Tibial nerve (tissue), 4 donors: ENCODE measurements around the gene DBR1. TPM values are rescaled to one million over a fixed set of nuclear protein-coding genes. Genes with fewer than 3 reads are reported as not detected.

Source experiments
- DNase-seq, 2 donors: peaks; one replicate each; pipeline ENCODE4 v3.0.0-alpha.2; 2019; ENCODE audit warnings: low spot score in 2 of 2
- H3K27ac ChIP-seq, 4 donors: fragments of 200-600 bp; sonication (generic) in 3 of 4; one replicate each; pipeline ENCODE4 v1.5.1; 2017 to 2019; ENCODE audit warnings: mild to moderate bottlenecking in 1 of 4
- H3K27me3 ChIP-seq, 2 donors: fragments of 200-600 bp; sonication (generic) in 1 of 2; one replicate each; pipeline versions ENCODE4 v1.5.1 to v1.6.0; 2017 to 2019
- H3K36me3 ChIP-seq, 3 donors: fragments of 200-600 bp; sonication (generic); one replicate each; pipeline ENCODE4 v1.5.1; 2018 to 2019
- H3K4me1 ChIP-seq, 4 donors: fragments of 200-600 bp; sonication (generic) in 3 of 4; one replicate each; pipeline ENCODE4 v1.5.1; 2017 to 2019
- H3K4me3 ChIP-seq, 4 donors: fragments of 200-600 bp; sonication (generic) in 3 of 4; one replicate each; pipeline ENCODE4 v1.5.1; 2017 to 2019; ENCODE audit warnings: mild to moderate bottlenecking in 1 of 4, moderate library complexity in 1 of 4
- H3K9me3 ChIP-seq, 4 donors: fragments of 200-600 bp; sonication (generic) in 3 of 4; one replicate each; pipeline ENCODE4 v1.5.1; 2017 to 2019
- CTCF ChIP-seq, 5 experiments: fragments of 200-600 bp in 3 of 5; fragments of 450-650 bp in 2 of 5; sonication (generic) in 3 of 5; IDR thresholded peaks; one replicate each; pipeline ENCODE4 v1.5.1; 2016 to 2019; ENCODE audit warnings: antibody characterized with exemption in 5 of 5, mild to moderate bottlenecking in 3 of 5, moderate library complexity in 2 of 5
- EP300 ChIP-seq, 2 donors: sonication (generic); formaldehyde crosslinking; IDR thresholded peaks; one replicate each; pipeline ENCODE4 v1.6.1; 2017; ENCODE audit warnings: antibody characterized with exemption in 2 of 2, mild to moderate bottlenecking in 1 of 2
- POLR2A ChIP-seq, 2 donors: fragments of 450-650 bp; IDR thresholded peaks; one replicate each; pipeline ENCODE4 v1.6.1; 2017; ENCODE audit warnings: antibody characterized with exemption in 2 of 2, mild to moderate bottlenecking in 2 of 2, moderate library complexity in 2 of 2
- WGBS, 2 donors: methylation state at CpG; one replicate each; pipeline ENCODE4 v1.1.5; 2018; 5-methylcytosine and 5-hydroxymethylcytosine counted together
- total RNA-seq, 4 donors: library from RNA; depleted of rRNA; stranded (reverse); fragments of >200 nt; gene quantifications; one replicate each; pipeline ENCODE4 v1.1.0, GENCODE V29; 2016

Gene DBR1
- total RNA-seq, 4 donors from 2014 or later = 9.0 to 12.8 (median 10.2) TPM

- 95 to 96% methylated on average over 1 of the region's 1 CpG for WGBS, 2 donors
- TF ChIP-seq EP300 (IDR thresholded peaks at IDR 0.05) (no peak), CTCF (IDR thresholded peaks at IDR 0.05) (no peak), POLR2A (IDR thresholded peaks at IDR 0.05) (no peak)
- H3K9me3 ChIP-seq = no peaks in the 10 kb centered on the region
- no peak overlapping the region for H3K4me3 ChIP-seq
- no peaks in the 10 kb centered on the region for H3K27me3 ChIP-seq
- H3K27ac ChIP-seq = no peak overlapping the region
- DNase-seq = no peak
- peaks cover 0 to 34% (median 0%) of the 10 kb centered on the region in 3 donors for H3K36me3 ChIP-seq
- H3K4me1 ChIP-seq = peaks cover 0 to 23% (median 0%) of the 10 kb centered on the region in 4 donors
These were observed 45.5 kb upstream of the DBR1 start for GRCh38 chr3:138220242-138220641.

- Histone ChIP-seq H3K4me1 (peaks cover 0 to 23% (median 0%) of the 10 kb centered on the region in 4 donors), H3K36me3 (peaks cover 0 to 26% (median 0%) of the 10 kb centered on the region in 3 donors), H3K9me3 (no peaks in the 10 kb centered on the region), H3K27me3 (no peaks in the 10 kb centered on the region), H3K4me3 (no peak overlapping the region), H3K27ac (no peak overlapping the region)
- DNase-seq = no peak
- no peak for TF ChIP-seq EP300 (IDR thresholded peaks at IDR 0.05)
- no peak for TF ChIP-seq POLR2A (IDR thresholded peaks at IDR 0.05)
- no peak for TF ChIP-seq CTCF (IDR thresholded peaks at IDR 0.05)
- 74 to 87% methylated on average over 1 of the region's 1 CpG for WGBS, 2 donors
These were observed 44.5 kb upstream of the DBR1 start for GRCh38 chr3:138219255-138219654.

- peaks cover 0 to 15% (median 0%) of the 10 kb centered on the region in 4 donors for H3K4me1 ChIP-seq
- 86 to 90% methylated on average over 7 of the region's 7 CpGs for WGBS, 2 donors
- H3K36me3 ChIP-seq = peaks cover 0 to 20% (median 0%) of the 10 kb centered on the region in 3 donors
- H3K27ac ChIP-seq = no peak overlapping the region
- no peaks in the 10 kb centered on the region for H3K27me3 ChIP-seq
- DNase-seq = no peak
- TF ChIP-seq CTCF (IDR thresholded peaks at IDR 0.05) (no peak), POLR2A (IDR thresholded peaks at IDR 0.05) (no peak), EP300 (IDR thresholded peaks at IDR 0.05) (no peak)
- H3K9me3 ChIP-seq = no peaks in the 10 kb centered on the region
- no peak overlapping the region for H3K4me3 ChIP-seq
These were observed 38.8 kb upstream of the DBR1 start for GRCh38 chr3:138213398-138214085.

GRCh38 chr3:138210528-138210927 is 35.8 kb upstream of the DBR1 start:
- peaks cover 0 to 17% (median 0%) of the 10 kb centered on the region in 3 donors for H3K36me3 ChIP-seq
- no peak for DNase-seq
- no peak overlapping the region for H3K27ac ChIP-seq
- TF ChIP-seq EP300 (IDR thresholded peaks at IDR 0.05) (no peak), CTCF (IDR thresholded peaks at IDR 0.05) (no peak), POLR2A (IDR thresholded peaks at IDR 0.05) (no peak)
- no peaks in the 10 kb centered on the region for H3K27me3 ChIP-seq
- no peaks in the 10 kb centered on the region for H3K9me3 ChIP-seq
- 72 to 80% methylated on average over 3 of the region's 3 CpGs for WGBS, 2 donors
- H3K4me1 ChIP-seq = peaks cover 0 to 10% (median 0%) of the 10 kb centered on the region in 4 donors
- no peak overlapping the region for H3K4me3 ChIP-seq

GRCh38 chr3:138206196-138206595 is 31.5 kb upstream of the DBR1 start:
- TF ChIP-seq CTCF (IDR thresholded peaks at IDR 0.05) = no peak
- no peak for TF ChIP-seq POLR2A (IDR thresholded peaks at IDR 0.05)
- TF ChIP-seq EP300 (IDR thresholded peaks at IDR 0.05) = no peak
- Histone ChIP-seq H3K4me3 (no peak overlapping the region), H3K36me3 (no peaks in the 10 kb centered on the region), H3K4me1 (peaks cover 0 to 31% (median 0%) of the 10 kb centered on the region in 4 donors), H3K27ac (no peak overlapping the region), H3K27me3 (no peaks in the 10 kb centered on the region), H3K9me3 (no peaks in the 10 kb centered on the region)
- WGBS, 2 donors = 95% methylated on average over 2 of the region's 2 CpGs
- DNase-seq = no peak
